Skin epidermis (tissue), 12 donors: ENCODE data around the gene LDB3.
"Not testable (repeated sequence)": the region's sequence is repeated elsewhere in the genome, so short reads cannot be mapped to it uniquely, and the experiment has no call there.

Experiments
- H3K27ac ChIP-seq, 21 experiments: fragments of 200-600 bp; sonication (generic) in 11 of 21; one replicate each; pipeline ENCODE4 v1.5.0; 2020; ENCODE audit warnings: mild to moderate bottlenecking in 3 of 21, inconsistent platforms in 2 of 21, moderate library complexity in 2 of 21
- H3K4me3 ChIP-seq, 7 experiments: fragments of 200-600 bp; sonication (generic) in 2 of 7; one replicate each; pipeline ENCODE4 v1.5.0; 2020; ENCODE audit warnings: inconsistent platforms in 2 of 7, mild to moderate bottlenecking in 2 of 7, moderate library complexity in 1 of 7

LDB3 gene

DNA sequence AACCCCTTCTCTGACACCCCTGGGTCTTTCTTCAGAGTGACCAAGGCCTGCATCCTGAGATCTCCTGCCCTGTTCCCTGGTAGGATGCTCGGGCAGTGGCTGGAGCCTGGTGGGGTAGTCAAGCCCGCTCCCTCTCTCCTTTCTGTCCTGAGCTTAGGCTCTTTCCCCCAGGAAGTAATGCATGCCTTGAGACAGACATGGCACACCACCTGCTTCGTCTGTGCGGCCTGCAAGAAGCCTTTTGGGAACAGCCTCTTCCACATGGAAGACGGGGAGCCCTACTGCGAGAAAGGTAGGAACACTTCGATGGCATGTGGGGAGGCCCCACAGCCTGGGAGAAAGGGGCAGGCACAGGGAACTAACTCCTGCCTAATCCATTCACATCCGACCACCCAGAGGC, 50.2 kb downstream of the LDB3 start:
- H3K27ac ChIP-seq, result no peak overlapping the region

DNA sequence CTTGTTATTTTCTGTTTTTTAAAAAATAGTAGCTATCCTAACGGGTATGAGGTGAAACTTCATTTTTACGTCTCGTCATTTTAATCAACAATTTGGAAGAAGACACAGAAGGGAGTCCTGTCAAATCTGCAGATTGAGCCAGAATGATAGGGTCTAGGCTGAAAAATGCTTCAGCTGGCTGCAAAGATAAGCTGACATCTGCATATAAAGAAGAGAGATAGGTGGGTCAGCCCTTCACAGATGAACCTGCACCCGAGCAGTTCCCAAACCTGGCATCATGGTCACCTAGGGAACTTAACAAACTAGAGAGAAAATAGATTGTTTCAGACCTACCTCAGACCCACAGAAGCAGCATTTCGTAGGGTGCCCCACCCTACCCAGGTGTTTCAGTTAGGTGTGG, 52.9 kb downstream of the LDB3 start:
- Histone ChIP-seq H3K27ac (no peak overlapping the region), H3K4me3 (no peak overlapping the region)

More for the DNA sequence above, 50.2 kb downstream of the LDB3 start:
- H3K4me3 ChIP-seq, result no peak overlapping the region

DNA sequence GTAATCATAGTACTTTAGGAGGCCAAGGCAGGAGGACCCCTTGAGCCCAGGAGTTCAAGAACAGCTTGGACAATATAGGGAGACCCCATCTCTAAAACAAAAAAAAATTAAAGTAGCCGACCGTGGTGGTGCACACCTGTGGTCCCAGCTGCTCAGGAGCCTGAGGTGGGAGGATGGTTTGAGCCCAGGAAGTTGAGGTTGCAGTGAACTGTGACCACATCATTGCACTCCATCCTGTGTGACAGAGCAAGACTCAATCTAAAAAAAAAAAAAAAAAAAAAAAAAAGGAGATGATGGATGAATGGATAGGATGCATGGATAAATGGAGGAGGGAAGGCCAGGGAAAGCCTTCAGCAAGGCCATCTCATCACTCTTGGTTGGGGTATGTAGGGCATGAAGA, 54.7 kb downstream of the LDB3 start:
- Histone ChIP-seq H3K4me3 (no peak overlapping the region), H3K27ac (no peak overlapping the region)

DNA sequence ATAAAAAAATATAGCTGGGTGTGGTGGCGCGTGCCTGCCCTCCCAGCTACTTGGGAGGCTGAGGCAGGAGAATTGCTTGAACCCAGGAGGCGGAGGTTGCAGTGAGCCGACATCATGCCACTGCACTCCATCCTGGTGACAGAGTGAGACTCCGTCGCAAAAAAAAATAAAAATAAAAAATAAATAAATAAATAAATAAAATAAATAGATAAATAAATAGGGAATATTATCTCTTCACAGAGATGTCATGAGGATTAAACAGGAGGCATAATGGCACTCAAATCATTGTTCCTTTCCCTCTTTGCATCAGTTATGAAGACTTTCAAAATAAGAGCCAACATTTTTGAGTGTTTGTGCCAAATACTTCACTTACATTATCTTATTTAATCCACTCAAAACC, 56.1 kb downstream of the LDB3 start:
- H3K27ac ChIP-seq, result no peak overlapping the region
- H3K4me3 ChIP-seq, result no peak overlapping the region

DNA sequence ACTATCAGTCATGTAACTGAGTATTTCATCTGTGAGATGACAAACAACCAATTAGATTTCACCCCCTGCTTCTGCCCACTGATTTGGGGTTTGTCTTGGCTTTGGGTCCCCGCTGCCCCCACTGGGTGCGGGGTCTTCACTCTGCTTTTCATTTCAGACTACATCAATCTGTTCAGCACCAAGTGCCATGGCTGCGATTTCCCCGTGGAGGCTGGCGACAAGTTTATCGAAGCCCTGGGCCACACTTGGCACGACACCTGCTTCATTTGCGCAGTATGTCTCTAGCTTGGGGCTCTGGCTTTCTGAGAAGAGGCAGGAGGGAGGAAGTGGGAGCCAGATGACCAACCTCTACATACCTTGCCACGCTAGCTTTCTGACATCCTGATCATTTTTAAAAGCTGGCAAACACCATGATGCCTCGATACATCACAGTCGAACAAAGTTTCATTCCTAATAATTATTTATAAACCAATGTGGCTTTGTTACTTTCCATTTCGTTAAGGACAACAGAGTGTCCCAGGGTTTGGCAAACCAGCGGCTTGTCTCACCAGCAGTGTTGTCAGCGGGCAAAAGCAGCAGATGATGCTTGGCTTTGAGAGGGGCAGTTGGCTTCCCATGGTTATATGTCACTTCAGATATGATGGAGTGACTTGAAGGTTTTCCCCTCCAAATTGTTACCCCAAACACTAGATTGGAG, 57.8 kb downstream of the LDB3 start:
- Histone ChIP-seq H3K4me3 (no peak overlapping the region), H3K27ac (no peak overlapping the region)

DNA sequence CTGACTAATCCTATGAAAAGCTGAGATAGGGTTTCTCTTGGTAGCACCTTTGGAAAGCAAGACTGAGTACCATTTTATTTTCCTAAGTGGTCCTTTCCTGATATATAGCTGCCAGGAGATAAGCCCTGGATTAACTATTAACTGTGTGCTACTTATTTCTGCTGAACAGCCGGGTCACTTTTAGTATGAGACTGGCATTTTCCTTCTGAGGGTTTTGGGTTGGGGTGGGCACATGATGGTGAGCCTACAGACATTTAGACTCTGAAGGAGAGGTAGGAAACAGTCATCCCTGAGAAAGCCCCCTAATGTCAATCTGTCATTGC, 58.3 kb downstream of the LDB3 start:
- Histone ChIP-seq H3K27ac (no peak overlapping the region), H3K4me3 (no peak overlapping the region)

DNA sequence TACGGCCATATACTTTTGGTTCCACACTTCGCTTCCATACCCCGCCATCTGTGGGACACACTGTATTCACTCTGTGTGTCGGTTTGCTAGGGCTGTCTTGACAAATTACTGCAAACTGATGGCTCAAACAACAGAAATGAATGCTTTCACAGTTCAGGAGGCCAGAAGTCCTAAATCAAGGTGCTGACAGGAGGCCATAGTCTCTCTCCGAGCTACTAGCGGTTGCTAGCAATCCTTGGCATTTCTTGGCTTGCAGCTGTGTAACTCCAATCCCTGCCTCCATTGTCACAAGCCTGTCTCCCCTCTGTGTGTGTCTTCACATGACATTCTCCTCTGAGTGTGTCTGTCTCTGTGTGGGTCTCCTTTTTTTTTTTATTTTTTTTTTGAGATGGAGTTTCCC, 59.2 kb downstream of the LDB3 start:
- Histone ChIP-seq H3K27ac (no peak overlapping the region), H3K4me3 (no peak overlapping the region)

DNA sequence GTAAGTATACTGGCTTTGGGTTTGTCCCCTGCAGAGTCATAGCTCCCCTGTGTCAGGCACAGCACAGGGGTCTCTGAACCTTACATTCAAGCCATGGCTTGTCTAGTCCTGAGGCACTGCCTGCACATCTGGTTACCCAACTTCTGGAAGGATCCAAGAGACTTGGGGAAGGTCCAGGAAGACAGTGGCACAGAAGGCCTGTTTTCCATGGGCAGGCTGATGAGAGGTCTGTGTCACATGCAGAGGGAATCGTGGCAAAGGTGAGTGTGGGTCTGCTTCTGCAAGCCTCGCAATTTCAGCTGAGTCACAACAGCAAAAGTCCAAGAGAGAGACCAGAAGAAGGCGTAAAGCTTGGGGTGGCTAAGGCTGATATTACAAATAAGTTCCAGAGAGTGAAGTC, 59.7 kb downstream of the LDB3 start:
- H3K27ac ChIP-seq, result no peak overlapping the region
- no peak overlapping the region for H3K4me3 ChIP-seq

DNA sequence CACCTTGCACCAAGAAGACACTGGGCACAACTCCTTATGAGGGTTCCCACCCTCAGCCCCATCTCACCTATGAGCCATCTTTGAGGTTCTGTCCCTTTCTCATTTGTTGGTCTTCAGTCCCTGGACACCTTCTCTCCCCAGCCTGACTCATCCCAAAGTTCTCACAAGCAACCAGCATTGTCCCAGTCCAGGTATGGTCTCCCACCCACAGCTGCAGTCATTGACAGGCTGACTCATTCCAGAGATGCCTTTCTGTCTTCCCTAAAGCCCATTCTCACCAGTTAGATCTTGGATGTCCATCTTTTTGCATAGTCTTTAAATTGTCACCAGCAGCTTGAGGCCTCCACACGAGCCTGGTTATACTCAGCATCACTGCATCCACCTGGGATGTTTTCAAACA, 61.4 kb downstream of the LDB3 start:
- Histone ChIP-seq H3K27ac (no peak overlapping the region), H3K4me3 (no peak overlapping the region)

DNA sequence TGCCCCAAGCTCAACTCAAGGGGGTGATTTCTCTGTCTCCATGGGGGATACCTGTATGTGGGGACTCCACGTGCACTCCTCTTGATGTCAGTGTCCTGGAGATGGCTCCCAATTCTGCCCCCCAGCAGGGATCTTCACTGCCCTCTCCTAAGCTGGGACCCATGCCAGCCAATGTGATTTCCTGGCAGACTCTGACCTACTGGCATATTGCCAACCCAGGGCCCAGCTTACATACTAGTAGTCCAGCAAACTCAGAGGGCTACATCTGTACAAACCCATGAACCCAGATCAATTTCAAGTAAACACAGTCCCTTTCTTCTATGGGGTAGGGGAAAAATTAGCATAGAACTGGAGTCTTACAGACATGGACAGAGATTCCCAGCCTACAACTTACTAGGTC, 61.9 kb downstream of the LDB3 start:
- Histone ChIP-seq H3K4me3 (no peak overlapping the region), H3K27ac (no peak overlapping the region)

DNA sequence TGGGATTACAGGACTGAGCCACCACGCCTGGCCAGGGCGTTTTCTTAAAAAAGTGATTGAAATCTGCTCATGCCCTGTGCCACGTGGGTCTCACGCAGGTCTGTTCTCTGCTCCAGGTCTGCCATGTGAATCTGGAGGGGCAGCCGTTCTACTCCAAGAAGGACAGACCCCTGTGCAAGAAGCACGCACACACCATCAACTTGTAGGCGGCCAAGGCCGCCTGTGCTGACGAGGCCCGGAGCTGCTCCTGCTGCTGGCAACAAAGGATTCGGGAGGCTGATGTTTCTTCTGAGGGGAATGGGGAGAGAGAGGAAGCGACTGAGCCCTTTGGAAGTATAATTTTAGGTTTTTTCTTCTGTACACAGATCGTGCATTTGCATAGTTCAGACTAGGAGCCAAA, 64.5 kb downstream of the LDB3 start:
- peak overlapping the region in 1 of 21 experiments; percentile 57 for H3K27ac ChIP-seq

DNA sequence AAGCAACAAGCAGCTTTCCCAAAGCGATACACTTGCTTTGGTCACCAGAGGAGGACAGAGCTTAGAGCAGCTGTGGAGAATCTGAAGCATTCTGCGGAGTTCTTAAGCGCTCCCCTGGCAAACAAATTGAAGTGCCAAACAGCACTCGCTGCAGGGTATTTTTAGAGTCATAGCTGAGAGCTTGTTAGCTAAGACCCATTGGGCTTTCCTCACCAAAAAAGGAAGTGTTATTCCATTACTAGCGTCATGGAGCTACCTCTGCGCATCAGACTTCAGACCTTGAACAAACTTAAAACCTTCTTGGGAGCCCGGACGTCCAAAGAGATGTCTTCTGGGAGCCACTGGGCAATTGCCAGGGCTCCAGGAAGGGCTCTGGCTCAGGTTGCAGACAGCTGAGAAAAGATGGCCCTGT, 65.0 kb downstream of the LDB3 start:
- H3K4me3 ChIP-seq, result no peak overlapping the region
- H3K27ac ChIP-seq, result peak overlapping the region in 2 of 21 experiments; percentile 26 to 57

More for the DNA sequence above, 64.5 kb downstream of the LDB3 start:
- H3K4me3 ChIP-seq, result no peak overlapping the region

DNA sequence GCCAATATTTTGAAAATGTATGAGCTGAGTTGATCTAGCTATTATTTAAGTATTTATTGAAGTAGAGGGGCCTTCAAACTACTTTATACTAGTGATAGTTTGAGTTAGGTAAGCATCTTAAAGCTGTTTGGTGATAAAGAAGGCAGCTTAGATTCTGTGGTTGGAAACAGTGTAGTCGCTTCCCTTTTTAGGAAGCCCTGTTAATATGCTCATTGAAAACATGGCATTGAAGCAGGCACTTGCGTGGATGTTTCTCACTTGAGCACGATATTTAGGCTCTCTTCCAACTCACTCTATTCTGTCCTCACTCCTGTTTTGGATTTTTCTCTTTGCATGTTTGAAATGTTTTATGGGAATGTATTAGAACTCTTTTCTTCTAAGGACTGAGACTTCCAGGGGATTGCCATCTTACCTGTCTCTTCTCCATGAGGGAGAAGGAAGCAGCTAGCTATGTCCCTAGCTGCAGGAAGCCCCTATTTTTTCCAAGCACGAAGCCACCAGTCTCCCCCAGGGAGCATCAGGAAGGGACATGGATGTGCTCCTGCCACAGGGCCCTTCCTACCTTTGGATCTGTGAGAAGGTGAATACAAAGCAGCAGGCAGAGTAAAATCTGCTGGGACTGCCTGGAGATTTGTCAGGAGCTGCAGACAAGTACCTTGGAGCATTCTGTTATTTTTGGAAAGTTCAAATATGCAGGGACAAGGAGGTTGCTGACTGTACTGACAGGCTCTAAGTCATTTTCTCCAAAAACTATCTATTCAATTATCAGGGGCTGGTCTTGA, 66.1 kb downstream of the LDB3 start:
- Histone ChIP-seq H3K4me3 (no peak overlapping the region), H3K27ac (no peak overlapping the region)

DNA sequence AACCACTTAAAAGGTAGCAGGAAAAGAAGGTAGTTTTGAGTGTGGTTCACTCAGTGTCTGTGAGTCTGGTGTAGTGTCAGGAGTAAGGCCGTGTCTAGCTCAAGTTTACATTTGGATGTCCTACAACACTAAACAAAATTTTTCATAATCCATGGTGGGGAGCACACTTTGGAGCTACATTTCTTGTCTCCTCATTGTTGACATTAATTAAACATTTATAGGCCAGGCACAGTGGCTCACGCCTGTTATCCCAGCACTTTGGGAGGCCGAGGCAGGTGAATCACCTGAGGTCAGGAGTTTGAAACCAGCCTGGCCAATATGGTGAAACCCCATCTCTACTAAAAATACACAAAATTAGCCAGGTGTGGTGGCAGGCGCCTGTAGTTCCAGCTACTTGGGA, 67.0 kb downstream of the LDB3 start:
- not testable (repeated sequence) for H3K4me3 ChIP-seq, H3K27ac ChIP-seq

DNA sequence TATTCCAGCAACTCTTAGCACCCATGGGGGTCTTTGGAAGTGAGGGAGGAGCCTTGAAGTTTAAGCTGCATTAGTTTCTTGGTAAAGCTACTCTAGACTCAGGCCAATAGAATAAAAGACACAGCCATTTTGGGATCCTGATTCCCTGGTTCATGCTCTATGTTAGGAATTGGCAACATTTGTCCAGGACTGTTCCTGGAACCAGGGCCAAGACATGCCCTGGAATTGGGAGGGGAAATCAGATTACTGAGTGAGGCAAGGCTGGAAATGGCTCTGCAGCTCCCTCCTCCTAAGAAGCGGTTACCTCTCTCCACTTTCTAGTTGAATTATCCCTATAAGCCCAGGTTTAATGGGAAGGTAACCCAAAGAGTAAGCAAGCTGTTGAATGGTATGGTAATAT, 73.9 kb downstream of the LDB3 start:
- no peak overlapping the region for H3K4me3 ChIP-seq
- no peak overlapping the region for H3K27ac ChIP-seq

DNA sequence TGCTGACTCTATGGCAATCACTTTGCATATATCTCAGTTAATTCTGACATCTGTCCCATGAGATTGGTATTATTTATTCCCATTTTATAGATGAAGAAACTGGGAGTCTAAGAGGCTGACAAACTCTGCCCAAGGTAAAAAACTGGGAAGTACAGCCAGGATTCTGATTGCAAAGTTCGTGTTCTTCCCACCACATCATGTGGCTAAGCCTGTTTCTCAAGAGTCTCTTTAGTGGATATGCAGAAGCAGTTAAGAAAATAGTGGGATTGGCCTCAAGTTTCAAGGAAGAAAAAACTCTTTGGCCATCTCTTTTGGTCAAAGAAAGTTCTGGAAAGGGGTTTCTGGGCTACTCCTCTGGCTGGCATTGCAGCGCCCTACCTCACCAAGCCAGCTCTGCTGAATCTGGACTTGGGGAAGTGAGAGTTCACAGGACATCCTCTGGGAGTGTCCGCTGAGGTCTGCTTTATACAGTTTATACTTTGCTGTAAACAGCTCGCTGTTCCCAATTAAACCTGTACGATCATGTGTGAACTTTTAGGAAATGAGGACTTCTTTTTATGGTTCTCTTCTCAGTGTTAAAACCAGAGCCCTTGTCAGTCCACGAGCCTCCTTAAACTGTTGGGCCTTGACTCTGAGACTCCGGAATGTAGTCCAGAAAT, 75.9 kb downstream of the LDB3 start:
- H3K27ac ChIP-seq, result no peak overlapping the region

DNA sequence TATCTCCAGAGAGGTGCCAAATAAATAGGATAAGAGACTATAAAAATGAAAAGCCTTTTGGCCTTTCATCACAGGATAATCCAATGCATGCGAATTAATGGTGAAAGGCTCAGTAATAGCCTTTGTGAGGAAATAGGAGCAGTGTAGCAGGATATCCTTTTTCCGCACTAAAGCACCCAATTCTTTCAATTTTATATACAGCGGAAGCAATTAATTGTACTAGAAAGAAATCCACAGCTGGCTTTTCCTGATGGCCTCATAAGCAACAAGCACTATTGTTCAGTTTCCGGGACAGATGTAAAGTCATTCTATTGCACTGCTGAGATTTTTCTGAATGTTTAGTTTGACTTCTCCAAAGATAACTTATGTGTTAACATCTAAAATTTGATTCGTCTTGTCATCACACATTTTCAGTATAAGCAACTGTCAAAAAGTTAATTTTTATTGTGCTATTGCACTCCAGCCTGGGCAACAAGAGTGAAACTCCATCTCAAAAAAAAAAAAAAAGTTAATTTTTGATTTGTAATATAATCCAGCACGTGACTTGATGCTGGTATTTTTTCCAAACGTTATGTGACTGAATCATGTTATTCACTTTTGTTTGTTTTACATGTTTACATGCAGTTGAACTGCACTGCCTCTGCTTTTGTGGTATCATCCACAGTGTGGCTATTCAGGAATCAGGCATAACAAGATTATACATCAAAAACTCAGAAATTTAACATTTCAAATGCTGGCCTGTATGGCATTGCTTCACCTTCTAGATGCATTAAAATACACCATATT, 79.7 kb downstream of the LDB3 start:
- Histone ChIP-seq H3K27ac (no peak overlapping the region), H3K4me3 (no peak overlapping the region)

More for the DNA sequence above, 75.9 kb downstream of the LDB3 start:
- H3K4me3 ChIP-seq, result no peak overlapping the region

DNA sequence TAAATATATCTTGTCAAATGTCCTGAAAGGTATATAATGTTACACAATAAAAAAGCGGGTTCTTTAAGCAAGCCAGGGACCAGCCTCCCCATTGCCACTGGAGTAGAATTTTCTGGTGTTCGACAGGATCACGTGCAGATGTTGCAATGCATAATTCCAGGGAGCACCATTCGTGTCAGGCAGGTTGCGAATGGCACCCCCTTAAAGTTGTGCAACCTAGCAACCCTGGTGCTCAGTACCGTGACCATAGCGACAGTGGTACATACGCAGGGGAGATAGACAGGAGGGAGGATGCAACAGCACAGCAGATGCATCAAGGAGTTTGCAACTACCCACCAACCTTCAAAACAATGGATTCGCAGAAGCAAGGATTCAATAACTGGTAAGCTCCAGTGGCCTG, 81.5 kb downstream of the LDB3 start:
- Histone ChIP-seq H3K4me3 (no peak overlapping the region), H3K27ac (no peak overlapping the region)

DNA sequence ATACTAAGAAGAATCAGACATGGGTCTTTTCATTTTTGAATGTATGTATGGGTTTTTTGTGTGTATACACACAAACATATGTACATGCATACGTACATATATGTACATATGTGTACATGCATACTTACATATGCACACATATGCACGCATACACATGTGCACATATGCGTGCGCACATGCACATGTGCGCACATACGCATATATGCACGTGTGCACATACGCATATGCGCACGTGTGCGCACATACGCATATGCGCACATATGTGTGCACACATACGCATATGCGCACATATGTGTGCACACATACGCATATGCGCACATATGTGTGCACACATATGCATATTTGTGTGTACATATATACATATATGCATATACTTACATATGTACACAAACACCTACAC, 83.2 kb downstream of the LDB3 start:
- Histone ChIP-seq H3K4me3 (no peak overlapping the region), H3K27ac (no peak overlapping the region)

DNA sequence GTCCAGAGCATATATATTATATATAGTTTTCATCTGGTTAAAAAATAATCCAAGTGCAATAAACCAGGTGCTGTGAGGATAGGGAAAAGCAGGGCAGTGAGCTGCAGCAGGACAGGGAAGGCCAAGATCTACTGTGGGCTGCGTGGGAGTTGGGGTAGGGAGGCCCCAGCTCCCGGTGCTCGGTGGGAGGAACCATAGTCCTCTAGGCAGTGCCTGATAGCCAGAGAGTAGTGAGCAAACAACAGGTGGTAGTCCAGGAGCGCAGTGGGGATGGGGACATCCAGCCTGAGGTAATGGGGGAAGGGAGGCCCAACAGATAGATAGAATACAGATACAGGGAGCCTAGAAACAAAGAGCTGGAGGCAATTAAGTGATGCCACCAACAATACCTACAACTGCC, 84.0 kb downstream of the LDB3 start:
- H3K4me3 ChIP-seq, result no peak overlapping the region
- H3K27ac ChIP-seq, result no peak overlapping the region
